OCI-LY7 (cell line): Measurements from ENCODE around the gene TEDC1. TPM values are rescaled to one million over a fixed set of nuclear protein-coding genes. Genes with fewer than 3 reads are reported as not detected.

ENCODE experiments used
- BruUV-seq: library from RNA; stranded (reverse); fragments of 400-500 nt; replicated peaks from 2 replicates; lab custom pipeline; 2021; lab: Mats Ljungman, UMichigan
- CTCF ChIA-PET: fragments of 300-600 bp; sonication (Branson Sonifier 250); formaldehyde crosslinking; loops from one replicate; lab custom pipeline; 2022; ENCODE audit warnings: antibody characterized with exemption; ENCODE audit not compliant: unreplicated experiment; lab: Charles Lee
- POLR2A ChIA-PET: fragments of 300-600 bp; sonication (Branson Sonifier 250); formaldehyde crosslinking; loops from one replicate; lab custom pipeline; 2022; ENCODE audit warnings: antibody characterized with exemption; lab: Charles Lee
- DNase-seq: peaks from one replicate; pipeline ENCODE4 v3.0.0-alpha.2; 2015; ENCODE audit warnings: low spot score
- H2AFZ ChIP-seq: fragments of 200-600 bp; sonication (generic), shearing (Covaris generic); 2 replicates; pipeline ENCODE4 v1.6.1; 2014; ENCODE audit warnings: mild to moderate bottlenecking, antibody characterized with exemption, low read length, moderate library complexity
- H3K27ac ChIP-seq: fragments of 200-600 bp; sonication (generic); 2 replicates; pipeline ENCODE4 v1.5.1; 2014; ENCODE audit warnings: mixed run types, low read depth, mild to moderate bottlenecking, moderate library complexity, low read length, inconsistent platforms; ENCODE audit not compliant: poor library complexity, severe bottlenecking
- H3K36me3 ChIP-seq: fragments of 200-600 bp; sonication (generic); 2 replicates; pipeline ENCODE4 v1.6.1; 2014; ENCODE audit warnings: mild to moderate bottlenecking, antibody characterized with exemption, low read length, moderate library complexity, mixed read lengths; ENCODE audit not compliant: insufficient read depth
- H3K4me1 ChIP-seq: fragments of 200-600 bp; sonication (generic); 2 replicates; pipeline ENCODE4 v1.5.1; 2014; ENCODE audit warnings: mild to moderate bottlenecking, low read length; ENCODE audit not compliant: insufficient read depth, poor library complexity, severe bottlenecking
- H3K4me2 ChIP-seq: fragments of 200-600 bp; sonication (generic); 2 replicates; pipeline ENCODE4 v1.6.1; 2014; ENCODE audit warnings: mild to moderate bottlenecking, low read length
- H3K4me3 ChIP-seq: fragments of 200-600 bp; sonication (generic); 2 replicates; pipeline ENCODE4 v1.5.1; 2014; ENCODE audit warnings: mild to moderate bottlenecking, low read depth, low read length; ENCODE audit not compliant: poor library complexity, severe bottlenecking
- H3K79me2 ChIP-seq: fragments of 200-600 bp; sonication (generic); 2 replicates; pipeline ENCODE4 v1.6.1; 2016; ENCODE audit warnings: low read depth, mild to moderate bottlenecking, low read length, moderate library complexity, mixed read lengths; ENCODE audit not compliant: insufficient read depth
- H3K9me2 ChIP-seq: fragments of 200-600 bp; sonication (generic); 2 replicates; pipeline ENCODE4 v1.6.1; 2016; ENCODE audit warnings: mild to moderate bottlenecking, low read length, mixed read lengths; ENCODE audit not compliant: insufficient read depth
- H3K9me3 ChIP-seq: fragments of 200-600 bp; sonication (generic); 2 replicates; pipeline ENCODE4 v1.6.1; 2014; ENCODE audit warnings: mild to moderate bottlenecking, mixed run types, low read length, mixed read lengths
- H4K20me1 ChIP-seq: fragments of 200-600 bp; sonication (generic); 2 replicates; pipeline ENCODE4 v1.6.1; 2014; ENCODE audit warnings: mild to moderate bottlenecking, antibody characterized with exemption, low read length, moderate library complexity, mixed read lengths; ENCODE audit not compliant: insufficient read depth
- EZH2phosphoT487 ChIP-seq: fragments of 200-600 bp; sonication (generic); IDR thresholded peaks from 2 replicates; pipeline ENCODE4 v1.6.1; 2018; ENCODE audit warnings: low read depth, borderline replicate concordance, mild to moderate bottlenecking, mixed run types, antibody characterized with exemption, low read length, moderate library complexity, mixed read lengths
- intact Hi-C: fragments of 100-400 bp; cut with micrococcal nuclease; formaldehyde crosslinking; loops from one replicate; pipeline ENCODE4 v1.10.0; 2022; ENCODE audit not compliant: unreplicated experiment
- total RNA-seq, 2 experiments: library from RNA; depleted of rRNA in 1 of 2; stranded (reverse); fragments of >200 nt in 1 of 2; shearing (Covaris generic) in 1 of 2; gene quantifications; 2 replicates each; pipeline ENCODE4 v1.2.3, GENCODE V29; 2014 to 2022
- TF ChIP-seq, protein P1 (sequence below): fragments of 200-600 bp; sonication (generic); conservative IDR thresholded peaks from 2 replicates; pipeline ENCODE4 v1.5.1; 2014; ENCODE audit warnings: mild to moderate bottlenecking, antibody characterized with exemption, low read length, moderate library complexity, mixed read lengths

The TEDC1 gene
- total RNA-seq, 2 experiments from 2014 or later, result 53.2 to 55.8 TPM

DNA sequence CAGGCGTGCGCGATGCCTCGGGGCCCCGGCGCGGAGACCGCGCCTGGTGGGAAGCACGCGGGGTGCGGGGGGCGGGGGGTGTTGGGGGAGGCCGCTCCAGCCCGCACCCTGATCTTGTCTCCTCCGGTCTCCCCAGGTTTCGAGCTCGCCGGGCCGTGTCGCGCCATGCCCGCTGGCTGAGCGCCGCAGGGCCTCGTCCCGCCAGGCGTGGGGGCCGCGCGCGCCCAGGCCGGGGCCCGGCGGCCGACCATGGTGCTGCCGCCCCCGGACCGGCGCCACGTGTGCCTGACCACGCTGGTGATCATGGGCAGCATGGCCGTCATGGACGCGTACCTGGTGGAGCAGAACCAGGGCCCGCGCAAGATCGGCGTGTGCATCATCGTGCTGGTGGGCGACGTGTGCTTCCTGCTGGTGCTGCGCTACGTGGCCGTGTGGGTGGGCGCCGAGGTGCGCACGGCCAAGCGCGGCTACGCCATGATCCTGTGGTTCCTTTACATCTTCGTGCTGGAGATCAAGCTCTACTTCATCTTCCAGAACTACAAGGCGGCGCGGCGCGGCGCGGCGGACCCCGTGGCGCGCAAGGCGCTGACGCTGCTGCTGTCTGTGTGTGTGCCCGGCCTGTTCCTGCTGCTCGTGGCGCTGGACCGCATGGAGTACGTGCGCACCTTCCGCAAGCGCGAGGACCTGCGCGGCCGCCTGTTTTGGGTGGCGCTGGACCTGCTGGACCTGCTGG, 37.7 kb downstream of the TEDC1 start:
- DNase-seq, result no peak
- peaks cover 47% of the 10 kb centered on the region for H3K4me1 ChIP-seq
- no peaks in the 10 kb centered on the region for H3K9me2 ChIP-seq
- H3K4me2 ChIP-seq, result peak overlapping the region; percentile 79; the same call in 1 of the 2 replicates
- H3K36me3 ChIP-seq, result no peaks in the 10 kb centered on the region
- TF ChIP-seq, protein P1, sequence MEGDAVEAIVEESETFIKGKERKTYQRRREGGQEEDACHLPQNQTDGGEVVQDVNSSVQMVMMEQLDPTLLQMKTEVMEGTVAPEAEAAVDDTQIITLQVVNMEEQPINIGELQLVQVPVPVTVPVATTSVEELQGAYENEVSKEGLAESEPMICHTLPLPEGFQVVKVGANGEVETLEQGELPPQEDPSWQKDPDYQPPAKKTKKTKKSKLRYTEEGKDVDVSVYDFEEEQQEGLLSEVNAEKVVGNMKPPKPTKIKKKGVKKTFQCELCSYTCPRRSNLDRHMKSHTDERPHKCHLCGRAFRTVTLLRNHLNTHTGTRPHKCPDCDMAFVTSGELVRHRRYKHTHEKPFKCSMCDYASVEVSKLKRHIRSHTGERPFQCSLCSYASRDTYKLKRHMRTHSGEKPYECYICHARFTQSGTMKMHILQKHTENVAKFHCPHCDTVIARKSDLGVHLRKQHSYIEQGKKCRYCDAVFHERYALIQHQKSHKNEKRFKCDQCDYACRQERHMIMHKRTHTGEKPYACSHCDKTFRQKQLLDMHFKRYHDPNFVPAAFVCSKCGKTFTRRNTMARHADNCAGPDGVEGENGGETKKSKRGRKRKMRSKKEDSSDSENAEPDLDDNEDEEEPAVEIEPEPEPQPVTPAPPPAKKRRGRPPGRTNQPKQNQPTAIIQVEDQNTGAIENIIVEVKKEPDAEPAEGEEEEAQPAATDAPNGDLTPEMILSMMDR, result no peak; the same call in 1 of the 2 replicates
- no peak for TF ChIP-seq EZH2phosphoT487
- intact Hi-C loops, result loop anchor here (1.0 to 2.0 kb wide), 2 partner anchors 47 to 158 kb away; no protein-coding TSS in a partner anchor
- H3K27ac ChIP-seq, result no peak overlapping the region
- ChIA-PET CTCF (interaction anchor here (0.6 kb wide), 1 partner anchor 40 kb away, joined by 3 read pairs; no protein-coding TSS in a partner anchor), POLR2A (no interaction called here)
- H2AFZ ChIP-seq, result peak overlapping the region; percentile 90; the same call in 1 of the 2 replicates
- no TSS peak for BruUV-seq
- no peaks in the 10 kb centered on the region for H4K20me1 ChIP-seq
- no peaks in the 10 kb centered on the region for H3K79me2 ChIP-seq
- H3K9me3 ChIP-seq, result no peaks in the 10 kb centered on the region
- peak overlapping the region; percentile 64 for H3K4me3 ChIP-seq

DNA sequence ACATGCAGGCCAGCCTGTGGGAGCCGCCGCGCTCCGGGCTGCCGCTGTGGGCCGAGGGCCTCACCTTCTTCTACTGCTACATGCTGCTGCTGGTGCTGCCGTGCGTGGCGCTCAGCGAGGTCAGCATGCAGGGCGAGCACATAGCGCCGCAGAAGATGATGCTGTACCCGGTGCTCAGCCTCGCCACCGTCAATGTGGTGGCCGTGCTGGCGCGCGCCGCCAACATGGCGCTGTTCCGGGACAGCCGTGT, 38.2 kb downstream of the TEDC1 start:
- ChIA-PET CTCF (interaction anchor here (0.6 kb wide), 1 partner anchor 40 kb away, joined by 3 read pairs; no protein-coding TSS in a partner anchor), POLR2A (no interaction called here)
- Histone ChIP-seq H3K36me3 (no peaks in the 10 kb centered on the region), H3K4me3 (no peak overlapping the region), H2AFZ (no peak overlapping the region), H3K9me2 (no peaks in the 10 kb centered on the region), H3K4me1 (peaks cover 47% of the 10 kb centered on the region), H4K20me1 (no peaks in the 10 kb centered on the region), H3K4me2 (peak overlapping the region; percentile 79; the same call in 1 of the 2 replicates), H3K27ac (no peak overlapping the region), H3K79me2 (no peaks in the 10 kb centered on the region), H3K9me3 (no peaks in the 10 kb centered on the region)
- TF ChIP-seq, protein P1, result no peak
- DNase-seq, result no peak
- BruUV-seq, result no TSS peak
- intact Hi-C loops, result loop anchor here (2.0 kb wide), 1 partner anchor 158 kb away; no protein-coding TSS in a partner anchor
